Adipose tissue (tissue), 3 donors: ENCODE measurements around the gene HOATZ. TPM values are rescaled to one million over a fixed set of nuclear protein-coding genes. Genes with fewer than 3 reads are reported as not detected.

Experiments
- H3K27ac ChIP-seq: one replicate; pipeline ENCODE4 v1.5.1; 2013; ENCODE audit warnings: low read depth, low read length
- WGBS, 3 donors: extraction: QIAGEN DNeasy Blood & Tissue Kit; methylation state at CpG; one replicate each; pipeline ENCODE4 v1.1.7; 2013; 5-methylcytosine and 5-hydroxymethylcytosine counted together
- polyA plus RNA-seq, 3 donors: library from polyadenylated mRNA; stranded (reverse); fragments of 200-250 nt; gene quantifications; one replicate each; pipeline ENCODE4 v1.2.3, GENCODE V29; 2013
- donor health status: healthy with polysubstance abuse.
- donor health status: Bipolar disorder and iron deficiency.
- donor health status: healthy.

Gene HOATZ
- polyA plus RNA-seq: not detected

DNA sequence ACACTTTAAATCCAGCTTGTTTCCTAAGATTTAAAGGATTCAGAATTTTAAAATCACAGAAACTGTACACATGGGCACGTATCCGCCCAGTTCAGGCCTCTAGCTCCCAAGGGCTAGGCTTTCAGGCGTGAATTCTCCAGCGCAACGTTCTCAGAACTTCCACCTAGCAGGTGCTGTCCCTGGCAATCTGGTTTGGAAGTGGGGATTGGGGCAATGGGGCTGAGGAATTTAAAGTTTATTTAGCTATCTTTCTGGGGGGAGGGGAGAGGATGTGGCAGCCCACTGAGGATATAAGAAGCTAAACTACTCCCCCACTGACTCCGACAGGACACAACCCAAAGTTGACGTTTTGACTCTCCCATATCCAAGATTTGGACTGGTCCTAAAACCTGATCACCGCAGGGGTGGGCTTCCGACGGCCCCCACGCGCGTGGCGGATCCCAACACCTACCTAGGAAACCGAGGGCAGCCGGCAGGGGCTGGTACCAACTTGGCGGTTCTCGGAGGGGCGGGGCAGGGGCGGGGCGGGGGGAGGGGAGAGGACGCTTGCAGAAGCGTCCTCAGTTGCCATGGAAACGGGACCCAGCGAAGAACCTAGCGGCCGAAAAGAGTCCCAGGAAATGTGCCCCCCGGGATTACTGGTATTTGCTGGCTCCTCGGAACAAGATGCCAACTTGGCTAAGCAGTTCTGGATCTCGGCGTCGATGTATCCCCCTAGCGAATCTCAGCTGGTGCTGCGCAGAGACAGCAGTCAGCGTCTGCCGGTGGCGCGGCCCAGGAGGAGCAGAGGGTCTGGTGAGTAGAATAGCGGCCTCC, at the start of gene HOATZ:
Gene HOATZ (plus strand): TSS at position 563 of the 816 bp plus-strand sequence. CDS start 7 bp downstream, at position 570.
- WGBS, 3 donors: 20 to 24% (median 21%) methylated on average over 38 to 39 of the region's 39 CpGs
- no peak within 1 kb of the TSS for H3K27ac ChIP-seq

DNA sequence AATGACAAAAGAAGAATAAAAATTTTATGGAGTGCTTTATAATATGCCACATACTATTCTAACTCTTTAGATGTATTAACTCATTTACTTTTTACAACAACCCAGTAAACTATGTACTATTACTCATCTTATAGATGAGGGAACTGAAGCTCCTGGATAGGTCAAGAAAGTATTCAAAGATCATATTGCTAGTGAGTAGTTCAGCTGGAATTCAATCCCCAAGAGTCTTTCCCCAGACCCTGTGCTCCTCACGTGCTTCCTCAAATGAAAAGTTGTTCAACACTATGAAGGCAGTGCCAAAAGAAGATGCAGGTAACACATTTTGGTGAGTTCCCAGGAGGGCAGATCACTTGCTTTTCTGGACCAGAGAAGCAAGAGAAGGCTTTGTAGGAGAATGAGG, 49.2 kb upstream of the HOATZ start:
- 58 to 85% (median 64%) methylated on average over 1 of the region's 1 CpG for WGBS, 3 donors
- no peak overlapping the region for H3K27ac ChIP-seq

DNA sequence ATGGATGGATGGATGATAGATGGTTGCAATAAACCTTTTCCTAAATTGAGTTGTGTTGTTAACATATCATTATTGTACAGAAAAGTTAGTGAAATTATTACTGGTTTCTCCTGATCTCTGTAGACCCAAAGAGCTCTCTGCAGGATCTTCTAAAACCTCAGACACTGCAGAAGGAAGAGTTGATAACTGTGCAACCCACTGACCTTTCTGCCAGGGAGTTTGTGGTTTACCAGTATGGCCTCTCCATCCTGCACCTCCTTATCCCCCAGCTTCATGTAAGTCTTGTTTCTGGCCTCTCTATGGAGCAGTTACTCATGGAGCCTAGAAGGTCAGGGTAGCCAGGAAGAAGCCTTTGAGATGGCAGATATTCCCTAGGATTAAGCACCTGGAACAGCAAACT, 48.0 kb upstream of the HOATZ start:
- no peak overlapping the region for H3K27ac ChIP-seq

DNA sequence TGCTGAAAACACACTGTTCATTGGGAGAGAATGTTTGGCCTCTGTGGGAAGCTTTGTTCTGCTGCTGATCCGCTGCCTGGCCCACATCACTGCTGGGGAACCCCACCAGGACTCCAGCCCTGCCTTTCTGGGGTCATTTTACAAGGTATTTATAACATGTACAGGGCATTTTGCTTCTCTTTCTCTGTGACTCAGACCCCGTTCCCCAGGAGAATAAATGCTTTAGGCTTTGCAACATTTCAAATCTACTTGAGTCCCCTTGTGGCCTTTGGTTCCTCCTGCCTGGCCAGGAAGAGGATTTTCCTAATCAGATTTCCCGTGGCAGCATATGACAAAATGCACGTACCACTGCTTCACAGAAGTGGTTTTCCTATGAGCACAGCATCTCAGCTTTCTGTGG, 45.4 kb upstream of the HOATZ start:
- WGBS, 3 donors: 37 to 52% (median 43%) methylated on average over 4 of the region's 4 CpGs
- H3K27ac ChIP-seq: no peak overlapping the region

DNA sequence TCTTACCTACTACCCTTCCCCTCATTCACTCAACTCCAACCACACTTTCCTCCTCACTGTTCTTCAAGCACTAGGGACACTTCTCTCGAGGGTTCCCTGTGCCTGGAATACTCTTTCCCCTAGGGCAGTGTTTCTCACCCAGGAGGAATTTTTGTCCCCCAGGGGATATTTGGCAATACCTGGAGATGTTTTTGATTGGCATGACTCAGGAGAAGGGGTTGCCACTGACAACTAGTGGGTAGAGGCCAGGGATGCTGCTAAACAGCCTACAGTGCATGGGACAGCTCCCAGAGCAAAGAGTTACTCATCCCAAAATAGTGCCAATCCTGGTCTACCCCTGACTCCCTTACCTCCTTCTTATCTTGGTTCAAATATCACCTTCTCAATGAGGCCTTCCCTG, 42.4 kb upstream of the HOATZ start:
- H3K27ac ChIP-seq: no peak overlapping the region
- 92 to 100% (median 93%) methylated on average over 1 of the region's 1 CpG for WGBS, 3 donors

DNA sequence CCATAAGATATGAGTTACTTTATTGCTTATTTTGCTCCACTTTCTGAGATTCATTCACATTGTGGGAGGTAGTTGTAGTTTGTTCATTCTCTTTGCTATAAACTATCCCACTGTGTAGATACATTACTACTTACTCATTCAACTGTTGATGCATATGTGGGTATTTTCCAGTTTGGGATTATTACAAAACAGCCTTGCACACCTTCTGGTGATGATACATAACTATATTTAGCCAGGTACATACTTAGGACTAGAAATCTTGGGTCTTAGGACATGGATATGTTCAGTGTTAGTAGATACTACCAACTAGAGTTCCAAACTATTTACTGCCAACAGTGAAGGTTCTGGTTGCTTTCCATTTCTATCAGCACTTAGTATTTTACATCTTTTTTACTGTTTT, 40.1 kb upstream of the HOATZ start:
- H3K27ac ChIP-seq: no peak overlapping the region

DNA sequence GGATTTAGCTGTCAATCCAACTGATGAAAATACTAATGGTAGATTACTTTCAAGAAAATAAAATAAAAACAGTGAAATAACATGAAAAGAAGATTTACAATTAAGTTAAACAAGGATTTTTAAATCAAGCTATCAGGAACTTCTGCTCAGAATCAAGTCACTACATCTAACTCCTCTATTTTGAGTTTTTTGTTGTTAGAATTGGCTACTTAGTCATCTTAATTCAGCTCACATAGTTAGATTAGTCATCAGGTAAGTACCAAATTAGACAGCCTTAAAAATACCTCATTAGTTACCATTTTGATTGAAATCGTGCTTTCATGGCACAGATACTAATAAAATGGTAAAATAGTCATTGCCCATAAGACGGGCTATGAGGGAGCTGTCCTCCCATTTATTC, 38.2 kb upstream of the HOATZ start:
- H3K27ac ChIP-seq: no peak overlapping the region
- WGBS, 3 donors: 41 to 43% (median 42%) methylated on average over 2 of the region's 2 CpGs

DNA sequence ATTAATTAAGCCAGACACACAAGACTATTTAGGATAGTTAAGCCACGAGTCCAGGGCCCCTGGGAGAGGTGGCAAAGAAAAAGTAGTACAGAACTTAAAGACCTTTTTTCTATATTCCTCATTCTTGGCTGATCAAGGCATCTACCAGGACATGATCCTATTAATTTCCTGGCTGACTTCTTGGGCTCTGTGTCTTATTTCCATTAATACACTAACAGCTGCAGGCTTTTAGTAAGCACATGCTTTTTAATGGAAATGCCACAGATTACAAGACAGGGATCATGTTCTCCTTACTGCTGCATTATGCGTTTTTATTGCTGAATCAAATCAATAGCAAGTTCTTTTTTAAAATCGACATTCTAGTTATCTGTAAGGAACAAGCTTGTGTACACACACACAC, 37.6 kb upstream of the HOATZ start:
- H3K27ac ChIP-seq: no peak overlapping the region
- WGBS, 3 donors: 29 to 63% (median 61%) methylated on average over 3 of the region's 3 CpGs

DNA sequence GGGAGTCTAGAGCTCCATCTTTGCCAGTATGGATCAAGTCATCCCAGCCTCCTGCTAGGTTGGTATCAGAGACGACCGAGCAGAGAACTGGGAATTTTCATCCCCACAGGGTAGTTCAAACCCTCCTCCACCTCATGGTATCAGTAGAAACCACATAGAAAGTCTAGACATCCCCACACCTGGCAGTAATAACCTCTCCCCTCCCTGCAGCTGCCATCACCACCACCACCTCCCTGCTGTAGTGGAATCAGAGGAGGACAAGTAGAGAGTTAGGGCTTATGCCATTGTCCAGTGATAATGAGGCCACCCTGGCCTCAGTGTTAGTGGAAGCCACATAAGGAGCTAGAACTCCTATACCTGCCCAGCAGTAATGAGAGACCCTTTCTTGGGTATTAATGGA, 36.7 kb upstream of the HOATZ start:
- no peak overlapping the region for H3K27ac ChIP-seq
- WGBS, 3 donors: 85 to 97% (median 92%) methylated on average over 2 of the region's 2 CpGs

DNA sequence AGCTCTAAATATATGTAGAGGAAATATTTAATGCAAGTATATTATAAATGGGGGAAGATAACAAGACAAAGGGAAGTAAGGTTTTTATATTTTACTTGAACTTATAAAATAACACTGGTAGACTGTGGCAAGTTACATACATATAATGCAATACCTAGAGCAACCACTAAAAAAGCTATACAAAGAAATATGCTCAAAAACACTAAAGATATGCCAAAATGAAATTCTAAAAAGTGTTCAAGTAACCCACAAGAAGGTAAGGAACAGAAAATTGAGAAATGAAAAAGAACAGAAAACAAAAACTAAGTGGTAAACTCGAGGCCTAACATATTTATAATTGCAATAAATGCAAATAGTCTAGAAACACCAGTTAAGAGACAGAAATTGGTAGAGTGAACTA, 34.9 kb upstream of the HOATZ start:
- WGBS, 3 donors: 82 to 89% (median 82%) methylated on average over 1 of the region's 1 CpG
- H3K27ac ChIP-seq: no peak overlapping the region

DNA sequence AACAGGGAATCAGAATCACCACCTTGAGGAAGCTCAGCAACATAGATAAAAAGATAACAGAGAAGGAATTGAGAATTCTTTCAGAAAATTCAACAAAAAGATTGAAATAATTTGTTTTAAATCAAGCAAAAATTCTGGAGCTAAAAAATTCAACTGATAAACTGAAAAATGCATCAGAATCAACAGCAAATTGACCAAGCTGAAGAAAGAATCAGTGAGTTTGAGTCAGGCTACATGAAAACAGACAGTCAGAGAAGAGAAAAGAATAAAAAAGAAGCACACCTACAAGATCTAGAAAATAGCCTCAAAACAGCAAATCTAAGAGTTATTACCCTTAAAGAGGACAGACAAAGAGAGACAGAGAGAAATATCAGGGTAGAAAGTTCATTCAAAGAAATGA, 31.1 kb upstream of the HOATZ start:
- no peak overlapping the region for H3K27ac ChIP-seq

DNA sequence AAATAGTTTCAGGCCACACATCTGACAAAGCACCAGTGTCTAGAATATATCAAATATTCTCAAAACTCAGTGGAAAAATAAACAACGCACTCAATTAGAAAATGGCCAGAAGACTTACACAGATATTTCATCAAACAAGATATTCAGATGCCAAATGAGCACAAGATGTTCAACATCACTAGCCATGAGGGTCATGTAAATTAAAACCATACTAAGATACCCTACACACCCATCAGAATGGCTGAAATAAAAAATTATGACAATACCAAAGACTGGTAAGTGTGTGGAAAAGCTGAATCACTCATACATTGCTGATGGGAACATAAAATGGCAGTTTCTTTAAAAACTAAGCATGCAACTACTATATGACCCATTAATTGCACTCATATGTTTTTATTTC, 24.1 kb upstream of the HOATZ start:
- no peak overlapping the region for H3K27ac ChIP-seq
- WGBS, 3 donors: 90 to 100% (median 94%) methylated on average over 1 of the region's 1 CpG

DNA sequence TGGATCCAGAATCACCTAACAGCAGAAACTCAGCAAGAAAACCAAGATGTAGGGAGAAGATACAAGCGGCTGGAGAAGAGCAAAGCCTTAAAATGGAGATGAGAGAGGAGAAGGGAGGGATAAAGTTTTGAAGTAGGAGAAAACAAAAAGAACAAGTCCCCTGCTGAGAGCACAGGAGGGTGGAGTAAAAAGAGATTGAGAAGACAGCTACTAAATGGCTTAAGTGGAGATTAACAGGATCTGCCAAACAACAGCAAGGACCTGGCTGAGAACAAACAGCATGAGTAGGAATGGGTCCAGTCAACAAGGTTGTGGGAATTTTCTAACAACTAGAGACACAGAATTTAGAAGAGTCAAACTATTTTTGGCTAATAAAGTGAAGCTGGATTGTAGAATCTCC, 20.5 kb upstream of the HOATZ start:
- WGBS, 3 donors: 56 to 82% (median 81%) methylated on average over 1 of the region's 1 CpG

DNA sequence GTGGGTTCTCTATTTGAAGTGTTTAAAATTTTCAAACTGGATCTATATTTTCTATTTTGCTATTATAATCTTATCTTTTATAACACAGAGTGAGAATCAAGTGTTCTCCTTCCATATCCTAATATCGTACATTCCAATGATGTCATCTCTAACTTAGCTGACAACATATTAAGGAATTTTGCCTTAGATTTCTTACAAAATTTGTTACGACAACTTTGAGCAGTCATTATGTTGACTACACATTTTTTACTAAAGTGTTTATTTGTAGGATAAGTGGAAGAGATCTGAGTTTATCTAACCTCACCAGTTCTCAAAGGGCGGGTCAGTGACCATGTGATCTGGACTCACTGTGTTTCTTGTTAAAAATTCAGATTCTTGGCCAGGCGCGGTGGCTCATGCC, 15.1 kb upstream of the HOATZ start:
- no peak overlapping the region for H3K27ac ChIP-seq
- WGBS, 3 donors: 72 to 85% (median 82%) methylated on average over 5 of the region's 5 CpGs

More for the DNA sequence above, 20.5 kb upstream of the HOATZ start:
- H3K27ac ChIP-seq: no peak overlapping the region

DNA sequence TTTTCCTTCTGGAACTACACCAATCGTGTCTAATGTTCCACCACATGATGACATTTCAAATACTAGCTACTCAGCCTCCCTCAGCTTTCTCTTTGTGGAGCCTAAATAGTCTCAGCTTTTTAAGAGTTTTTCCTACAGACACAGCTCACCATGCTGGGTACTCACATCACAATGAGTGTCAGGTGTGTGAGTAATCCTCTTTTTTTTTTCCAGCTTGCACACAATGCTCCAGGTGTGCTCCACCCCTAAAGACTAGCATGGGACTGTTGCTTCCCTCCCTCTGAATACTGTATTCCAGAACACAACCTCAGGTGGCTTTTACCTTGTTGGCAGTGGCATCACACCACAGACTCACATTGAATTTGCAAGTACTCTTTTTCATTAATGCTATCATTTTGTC, 14.1 kb upstream of the HOATZ start:
- 53 to 78% (median 75%) methylated on average over 1 of the region's 1 CpG for WGBS, 3 donors
- no peak overlapping the region for H3K27ac ChIP-seq

DNA sequence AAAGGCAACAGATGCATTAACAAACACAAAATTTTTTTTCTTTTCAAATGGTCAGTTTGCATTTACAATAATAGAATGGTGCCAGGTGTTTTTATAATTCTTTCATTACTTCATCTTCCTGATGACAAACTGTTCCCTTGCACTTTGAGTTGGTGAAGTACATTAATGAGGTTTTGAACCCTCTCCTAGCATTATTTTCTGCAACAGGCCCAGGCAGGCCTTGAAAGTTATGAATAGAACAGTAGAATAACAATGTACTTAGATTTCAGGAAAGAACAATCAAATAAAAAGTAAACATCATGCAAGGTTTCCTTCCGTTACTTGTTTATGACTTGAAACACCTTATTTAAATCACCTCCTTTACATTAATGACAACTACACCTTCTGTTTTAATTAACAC, 12.0 kb upstream of the HOATZ start:
- no peak overlapping the region for H3K27ac ChIP-seq
- 76 to 89% (median 83%) methylated on average over 1 of the region's 1 CpG for WGBS, 3 donors

DNA sequence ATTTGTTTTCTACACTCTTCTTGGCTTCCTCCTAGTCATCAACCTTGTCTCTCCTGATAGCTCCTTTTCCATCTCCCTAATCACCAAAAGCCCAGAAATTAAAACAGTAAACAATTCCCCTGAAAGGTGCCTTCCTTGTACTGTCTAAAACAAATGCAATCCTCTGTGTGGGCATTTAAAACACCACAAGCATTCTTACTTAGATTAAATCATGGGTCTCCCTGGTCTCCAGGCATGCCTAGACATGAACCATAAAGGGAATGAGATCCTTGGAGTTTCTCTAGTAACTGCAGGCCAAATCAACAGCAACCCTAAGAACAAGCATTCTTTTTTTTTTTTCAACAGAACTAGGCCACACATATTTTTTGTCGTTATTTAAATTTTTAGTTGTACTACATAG, 4.3 kb upstream of the HOATZ start:
- WGBS, 3 donors: 93 to 97% (median 95%) methylated on average over 1 of the region's 1 CpG
- H3K27ac ChIP-seq: no peak overlapping the region

DNA sequence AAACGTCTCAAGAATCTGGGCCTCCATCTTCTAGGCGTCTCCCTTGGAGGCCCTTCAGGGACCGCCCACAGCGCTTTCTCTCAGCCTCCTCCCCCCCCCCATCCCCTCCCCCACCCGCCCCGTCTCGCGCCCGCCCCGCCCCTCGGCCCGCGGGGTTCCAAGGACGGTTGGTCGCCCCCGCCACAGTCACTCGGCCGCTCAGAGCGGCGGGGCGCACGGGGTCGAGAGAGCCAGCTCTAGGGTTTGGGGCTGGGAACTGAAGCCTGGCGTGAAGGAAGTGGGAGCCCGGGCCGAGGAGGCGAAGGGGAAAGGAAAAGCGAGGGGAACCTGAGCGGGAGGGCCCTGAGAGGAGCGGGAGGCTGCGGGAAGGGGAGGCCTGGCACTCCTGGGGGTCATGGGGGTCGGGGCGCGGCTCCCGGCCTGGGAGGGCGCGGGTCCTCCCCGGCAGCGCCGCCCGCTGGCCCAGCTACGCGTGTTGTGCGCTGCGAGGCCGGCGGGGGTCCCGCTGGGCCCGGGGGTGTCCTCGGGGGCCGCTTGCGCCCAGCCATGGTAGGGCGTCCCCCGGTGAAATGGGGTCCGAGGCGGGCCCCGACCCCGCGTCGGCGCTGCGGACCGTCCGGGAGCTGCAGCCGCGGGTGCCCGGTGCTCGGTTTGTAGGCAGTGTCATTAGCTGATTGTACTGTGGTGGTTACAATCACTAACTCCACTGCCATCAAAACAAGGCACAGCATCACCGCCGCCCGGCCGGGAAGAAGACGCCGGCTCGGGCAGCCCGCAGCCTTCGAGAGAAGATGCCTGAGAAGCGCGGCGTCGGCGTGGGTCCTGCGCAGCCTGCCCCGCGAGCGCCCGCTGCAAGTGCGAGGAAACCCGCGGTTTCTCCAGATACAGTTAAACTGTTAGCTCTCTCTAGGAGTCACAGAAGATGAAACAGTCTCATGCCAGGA, 2.0 kb upstream of the HOATZ start, which contains the start of gene BTG4:
Gene BTG4 (minus strand): TSS at position 91 of the 944 bp plus-strand sequence. CDS start 13,610 bp downstream, outside the sequence.
- H3K27ac ChIP-seq: no peak within 1 kb of the TSS
- 2 to 5% (median 4%) methylated on average over 77 to 90 of the region's 90 CpGs for WGBS, 3 donors

DNA sequence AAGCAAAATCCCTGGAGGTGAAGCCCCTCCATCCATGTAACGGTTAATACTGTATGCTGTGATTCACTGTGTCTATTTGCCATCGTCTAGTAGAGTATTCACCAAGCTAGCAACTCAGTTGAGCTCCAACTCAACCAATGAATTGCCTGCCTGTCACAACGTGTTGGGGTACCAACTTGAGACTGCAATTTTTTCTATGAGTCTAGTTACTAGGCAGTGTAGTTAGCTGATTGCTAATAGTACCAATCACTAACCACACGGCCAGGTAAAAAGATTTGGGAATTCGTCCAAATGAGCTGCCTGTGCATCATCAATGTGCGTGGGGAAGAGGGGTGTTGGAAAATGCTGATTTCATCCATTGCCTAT, 1.4 kb upstream of the HOATZ start:
- WGBS, 3 donors: 36 to 43% (median 37%) methylated on average over 6 of the region's 6 CpGs
- no peak overlapping the region for H3K27ac ChIP-seq

DNA sequence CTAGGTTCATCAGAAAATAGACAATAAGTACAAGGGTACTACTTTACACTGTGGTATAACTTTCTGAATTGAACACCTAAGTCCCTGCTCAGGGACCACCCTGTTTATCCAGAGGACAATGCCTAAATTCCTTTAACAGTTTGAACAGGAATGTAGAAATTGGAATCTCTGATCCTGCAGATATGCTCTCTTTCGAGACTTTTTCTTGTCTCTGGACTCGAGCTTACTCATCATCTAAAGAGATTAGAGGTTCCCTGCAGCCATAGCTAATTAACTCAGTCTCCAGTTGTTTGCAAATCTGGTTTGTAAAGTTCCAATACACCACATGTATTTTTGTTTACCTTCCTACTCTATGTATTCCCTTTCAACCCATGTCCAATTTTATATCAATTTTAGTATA, 1.0 kb downstream of the HOATZ start:
- WGBS, 3 donors: 86 to 96% (median 87%) methylated on average over 2 of the region's 2 CpGs
- no peak overlapping the region for H3K27ac ChIP-seq
